ENCODE results near the gene INSRR.

GRCh38 chr1:156834322-156834721 is 24.6 kb downstream of the INSRR start:
- no peak for TF ChIP-seq POLR2AphosphoS5 (IDR thresholded peaks at IDR 0.05)
- TF ChIP-seq CTCF (IDR thresholded peaks at IDR 0.05): no peak
- no peak for TF ChIP-seq EP300 (IDR thresholded peaks at IDR 0.05)
- no peak for TF ChIP-seq POLR2A (IDR thresholded peaks at IDR 0.05; ENCODE audit: low read depth)

Measured in esophagus muscularis mucosa (tissue), 4 donors.